ENCODE measurements around the gene ADRM1.

ADRM1 gene

GRCh38 chr20:62309198-62309944 is 6.6 kb downstream of the ADRM1 start:
- in situ Hi-C loops (cut with MboI; ENCODE audit: low sequenced_read_pairs), result no loop called here

- in situ Hi-C loops (cut with MboI; ENCODE audit: low sequenced_read_pairs), result no loop called here
Measured at GRCh38 chr20:62309947-62310756, 7.4 kb downstream of the ADRM1 start.

GRCh38 chr20:62310757-62311121 is 7.9 kb downstream of the ADRM1 start:
- in situ Hi-C loops (cut with MboI; ENCODE audit: low sequenced_read_pairs), result no loop called here

- in situ Hi-C loops (cut with MboI; ENCODE audit: low sequenced_read_pairs), result no loop called here
Measured at GRCh38 chr20:62311150-62311549, 8.4 kb downstream of the ADRM1 start.

GRCh38 chr20:62311832-62312661 is 9.2 kb downstream of the ADRM1 start:
- in situ Hi-C loops (cut with MboI; ENCODE audit: low sequenced_read_pairs), result no loop called here

GRCh38 chr20:62312662-62312977 is 9.8 kb downstream of the ADRM1 start:
- in situ Hi-C loops (cut with MboI; ENCODE audit: low sequenced_read_pairs), result no loop called here

- in situ Hi-C loops (cut with MboI; ENCODE audit: low sequenced_read_pairs), result no loop called here
Measured at GRCh38 chr20:62313021-62313420, 10.2 kb downstream of the ADRM1 start.

- in situ Hi-C loops (cut with MboI; ENCODE audit: low sequenced_read_pairs), result no loop called here
Measured at GRCh38 chr20:62313460-62314338, 10.9 kb downstream of the ADRM1 start.

- in situ Hi-C loops (cut with MboI; ENCODE audit: low sequenced_read_pairs), result no loop called here
Measured at GRCh38 chr20:62314339-62314638, 11.5 kb downstream of the ADRM1 start.

- in situ Hi-C loops (cut with MboI; ENCODE audit: low sequenced_read_pairs), result no loop called here
Measured at GRCh38 chr20:62314711-62315302, 12.0 kb downstream of the ADRM1 start.

GRCh38 chr20:62315773-62316172 is 13.0 kb downstream of the ADRM1 start:
- in situ Hi-C loops (cut with MboI; ENCODE audit: low sequenced_read_pairs), result no loop called here

- in situ Hi-C loops (cut with MboI; ENCODE audit: low sequenced_read_pairs), result no loop called here
Measured at GRCh38 chr20:62316331-62317166, 13.8 kb downstream of the ADRM1 start.

GRCh38 chr20:62317167-62317655 is 14.4 kb downstream of the ADRM1 start:
- in situ Hi-C loops (cut with MboI; ENCODE audit: low sequenced_read_pairs), result no loop called here

GRCh38 chr20:62318400-62319345 is 15.9 kb downstream of the ADRM1 start:
- in situ Hi-C loops (cut with MboI; ENCODE audit: low sequenced_read_pairs), result no loop called here

GRCh38 chr20:62319346-62319909 is 16.6 kb downstream of the ADRM1 start:
- in situ Hi-C loops (cut with MboI; ENCODE audit: low sequenced_read_pairs), result no loop called here

GRCh38 chr20:62320581-62321354 is 18.0 kb downstream of the ADRM1 start:
- in situ Hi-C loops (cut with MboI; ENCODE audit: low sequenced_read_pairs), result no loop called here

- in situ Hi-C loops (cut with MboI; ENCODE audit: low sequenced_read_pairs), result no loop called here
Measured at GRCh38 chr20:62321521-62321948, 18.7 kb downstream of the ADRM1 start.
